ENCODE measurements around the gene KLF11.

KLF11 gene

GRCh38 chr2:10042301-10043161 lies 819 bp upstream of the KLF11 start:
- DNase-seq (ENCODE audit: low read depth), result peak; percentile 20

- DNase-seq (ENCODE audit: low read depth), result peak; percentile 83
Observed at GRCh38 chr2:10043906-10044601, 704 bp downstream of the KLF11 start.

- DNase-seq (ENCODE audit: low read depth), result no peak
Observed at GRCh38 chr2:10045561-10046355, 2.4 kb downstream of the KLF11 start.

- DNase-seq (ENCODE audit: low read depth), result no peak
Observed at GRCh38 chr2:10046931-10047330, 3.6 kb downstream of the KLF11 start.

- no peak for DNase-seq (ENCODE audit: low read depth)
Observed at GRCh38 chr2:10047616-10048500, 4.5 kb downstream of the KLF11 start.

GRCh38 chr2:10048501-10049171 lies 5.3 kb downstream of the KLF11 start:
- no peak for DNase-seq (ENCODE audit: low read depth)

GRCh38 chr2:10052216-10052615 lies 8.9 kb downstream of the KLF11 start:
- DNase-seq (ENCODE audit: low read depth), result no peak

- no peak for DNase-seq (ENCODE audit: low read depth)
Observed at GRCh38 chr2:10053351-10053750, 10.0 kb downstream of the KLF11 start.

GRCh38 chr2:10054424-10054823 lies 11.1 kb downstream of the KLF11 start:
- no peak for DNase-seq (ENCODE audit: low read depth)

GRCh38 chr2:10054976-10055375 lies 11.6 kb downstream of the KLF11 start:
- DNase-seq (ENCODE audit: low read depth), result no peak

- no peak for DNase-seq (ENCODE audit: low read depth)
Observed at GRCh38 chr2:10056439-10056838, 13.1 kb downstream of the KLF11 start.

- no peak for DNase-seq (ENCODE audit: low read depth)
Observed at GRCh38 chr2:10057231-10058107, 14.1 kb downstream of the KLF11 start.

GRCh38 chr2:10058251-10059015 lies 15.1 kb downstream of the KLF11 start:
- DNase-seq (ENCODE audit: low read depth), result no peak

- DNase-seq (ENCODE audit: low read depth), result no peak
Observed at GRCh38 chr2:10059016-10059351, 15.6 kb downstream of the KLF11 start.

GRCh38 chr2:10059552-10060335 lies 16.4 kb downstream of the KLF11 start:
- no peak for DNase-seq (ENCODE audit: low read depth)

- DNase-seq (ENCODE audit: low read depth), result no peak
Observed at GRCh38 chr2:10061221-10061925, 18.0 kb downstream of the KLF11 start.

- DNase-seq (ENCODE audit: low read depth), result no peak
Observed at GRCh38 chr2:10062931-10063365, 19.6 kb downstream of the KLF11 start.

- no peak for DNase-seq (ENCODE audit: low read depth)
Observed at GRCh38 chr2:10063566-10063965, 20.2 kb downstream of the KLF11 start.

All from activated T-helper 1 cell treated with Interleukin-2 at 50 U/mL for 16 hours (primary cell).